NB4 (cell line): ENCODE data around the gene PPRC1.

Experiments
- CTCF ChIP-seq: IDR thresholded peaks from one replicate; pipeline ENCODE4 v1.5.1; 2012; ENCODE audit warnings: low read depth, low read length
- MYC ChIP-seq: IDR thresholded peaks from 2 replicates; pipeline ENCODE4 v1.6.1; 2011; ENCODE audit warnings: low read depth, low read length
- POLR2A ChIP-seq: IDR thresholded peaks from 2 replicates; pipeline ENCODE4 v1.6.1; 2011; ENCODE audit warnings: mild to moderate bottlenecking; ENCODE audit not compliant: insufficient read length; ENCODE audit errors: extremely low read depth
- TF ChIP-seq, protein P1 (sequence below): IDR thresholded peaks from 2 replicates; pipeline ENCODE4 v1.6.1; 2011; ENCODE audit warnings: low read depth, low read length

DNA sequence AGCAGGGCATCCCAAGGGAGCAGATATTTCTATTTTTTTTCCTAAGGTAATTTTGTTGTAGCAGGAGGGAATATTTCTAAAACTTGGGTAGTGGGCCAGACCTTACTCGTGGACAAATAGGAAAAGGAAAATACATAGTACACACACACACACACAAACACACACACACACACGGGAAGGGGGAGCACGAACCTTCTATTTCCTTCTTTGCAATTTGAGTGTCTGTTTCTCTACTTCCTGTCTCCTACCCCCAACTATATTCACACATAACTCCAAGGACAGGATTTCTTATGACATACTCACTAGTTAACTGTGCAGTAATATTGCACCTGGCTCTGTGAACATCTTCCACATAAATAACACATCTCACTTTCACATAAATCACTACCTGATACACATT is 17.1 kb upstream of the PPRC1 start:
- TF ChIP-seq CTCF (no peak), POLR2A (no peak), MYC (no peak)
- TF ChIP-seq, protein P1, sequence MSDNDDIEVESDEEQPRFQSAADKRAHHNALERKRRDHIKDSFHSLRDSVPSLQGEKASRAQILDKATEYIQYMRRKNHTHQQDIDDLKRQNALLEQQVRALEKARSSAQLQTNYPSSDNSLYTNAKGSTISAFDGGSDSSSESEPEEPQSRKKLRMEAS = no peak
